ENCODE results near the gene RNF144B.
"Not testable (repeated sequence)": the region's sequence is repeated elsewhere in the genome, so short reads cannot be mapped to it uniquely, and the experiment has no call there.

Gene RNF144B

GRCh38 chr6:18371010-18371409 lies 16.1 kb upstream of the RNF144B start:
- DNase-seq (ENCODE audit: low spot score) (no peak), FAIRE-seq (no peak)

- DNase-seq (ENCODE audit: low spot score) (no peak), FAIRE-seq (no peak)
Measured at GRCh38 chr6:18371656-18372055, 15.5 kb upstream of the RNF144B start.

- no peak for DNase-seq (ENCODE audit: low spot score)
- FAIRE-seq = no peak
Measured at GRCh38 chr6:18380158-18380836, 6.9 kb upstream of the RNF144B start.

- no peak for FAIRE-seq
- no peak for DNase-seq (ENCODE audit: low spot score)
Measured at GRCh38 chr6:18380851-18381250, 6.3 kb upstream of the RNF144B start.

- no peak for FAIRE-seq
- no peak for DNase-seq (ENCODE audit: low spot score)
Measured at GRCh38 chr6:18383441-18383840, 3.7 kb upstream of the RNF144B start.

GRCh38 chr6:18384621-18385020 lies 2.5 kb upstream of the RNF144B start:
- no peak for FAIRE-seq

GRCh38 chr6:18386298-18386976 lies 713 bp upstream of the RNF144B start:
- no peak for FAIRE-seq
- no peak for DNase-seq (ENCODE audit: low spot score)

More at GRCh38 chr6:18384621-18385020, 2.5 kb upstream of the RNF144B start:
- no peak for DNase-seq (ENCODE audit: low spot score)

- no peak for FAIRE-seq
- no peak for DNase-seq (ENCODE audit: low spot score)
Measured at GRCh38 chr6:18388271-18388670, 1.1 kb downstream of the RNF144B start.

GRCh38 chr6:18388942-18389341 lies 1.8 kb downstream of the RNF144B start:
- FAIRE-seq = no peak
- DNase-seq (ENCODE audit: low spot score) = no peak

GRCh38 chr6:18389479-18389878 lies 2.3 kb downstream of the RNF144B start:
- FAIRE-seq (no peak), DNase-seq (ENCODE audit: low spot score) (no peak)

- FAIRE-seq (no peak), DNase-seq (ENCODE audit: low spot score) (no peak)
Measured at GRCh38 chr6:18390476-18390875, 3.3 kb downstream of the RNF144B start.

- DNase-seq (ENCODE audit: low spot score) (no peak), FAIRE-seq (no peak)
Measured at GRCh38 chr6:18391023-18391422, 3.9 kb downstream of the RNF144B start.

- DNase-seq (ENCODE audit: low spot score) = no peak
- FAIRE-seq = no peak
Measured at GRCh38 chr6:18392346-18392877, 5.3 kb downstream of the RNF144B start.

- DNase-seq (ENCODE audit: low spot score) (no peak), FAIRE-seq (no peak)
Measured at GRCh38 chr6:18393698-18394097, 6.5 kb downstream of the RNF144B start.

GRCh38 chr6:18395177-18395855 lies 8.2 kb downstream of the RNF144B start:
- FAIRE-seq (no peak), DNase-seq (ENCODE audit: low spot score) (no peak)

GRCh38 chr6:18395856-18396197 lies 8.7 kb downstream of the RNF144B start:
- FAIRE-seq = no peak
- no peak for DNase-seq (ENCODE audit: low spot score)

- FAIRE-seq = no peak
- no peak for DNase-seq (ENCODE audit: low spot score)
Measured at GRCh38 chr6:18397701-18398100, 10.6 kb downstream of the RNF144B start.

- DNase-seq (ENCODE audit: low spot score); FAIRE-seq: not testable (repeated sequence)
Measured at GRCh38 chr6:18398225-18398624, 11.1 kb downstream of the RNF144B start.

GRCh38 chr6:18400831-18401446 lies 13.8 kb downstream of the RNF144B start:
- no peak for FAIRE-seq

GRCh38 chr6:18404965-18405364 lies 17.8 kb downstream of the RNF144B start:
- DNase-seq (ENCODE audit: low spot score); FAIRE-seq: not testable (repeated sequence)

More at GRCh38 chr6:18400831-18401446, 13.8 kb downstream of the RNF144B start:
- no peak for DNase-seq (ENCODE audit: low spot score)

- DNase-seq (ENCODE audit: low spot score) (peak; percentile 86), FAIRE-seq (peak; percentile 91)
Measured at GRCh38 chr6:18405477-18406293, 18.5 kb downstream of the RNF144B start.

Data from RCC 7860 (cell line).